ENCODE measurements around the gene FUNDC2. TPM values are rescaled to one million over a fixed set of nuclear protein-coding genes. Genes with fewer than 3 reads are reported as not detected.
"Not testable (repeated sequence)": the region's sequence is repeated elsewhere in the genome, so short reads cannot be mapped to it uniquely, and the experiment has no call there.

Gene FUNDC2
- total RNA-seq, result 100 to 1,000 TPM; 125 to 126 TPM
- long read RNA-seq, donor 1, full-length matches to known transcripts, result 24 of 27 reads
- long read RNA-seq, donor 1, partial matches to known transcripts, result 0 of 27 reads
- long read RNA-seq, donor 1, other reads (novel, unspliced or antisense), result 3 of 27 reads
- long read RNA-seq, donor 2, full-length matches to known transcripts, result 213 of 218 reads
- long read RNA-seq, donor 2, partial matches to known transcripts, result 4 of 218 reads
- long read RNA-seq, donor 2, other reads (novel, unspliced or antisense), result 1 of 218 reads

- intact Hi-C loops (cut with DNase I), result no loop called here
- peak; percentile 98 for DNase-seq (ENCODE audit: low spot score)
These were observed at the start of gene FUNDC2 for GRCh38 chrX:155026727-155027508. Gene FUNDC2 (plus strand): TSS chrX:155026844. CDS start chrX:155026939, 95 bp downstream.

- DNase-seq (ENCODE audit: low spot score), result no peak
- intact Hi-C loops (cut with DNase I), result loop anchor here in 1 of 2 donors (10.0 kb wide), 1 partner anchor 85 kb away; no protein-coding TSS in a partner anchor
These were observed 47.0 kb upstream of the FUNDC2 start for GRCh38 chrX:154979629-154980028.

GRCh38 chrX:154980330-154981115 lies 46.1 kb upstream of the FUNDC2 start:
- DNase-seq (ENCODE audit: low spot score), result peak; percentile 83
- intact Hi-C loops (cut with DNase I), result loop anchor here in 1 of 2 donors (10.0 kb wide), 1 partner anchor 84 kb away; no protein-coding TSS in a partner anchor

- intact Hi-C loops (cut with DNase I), result loop anchor here in 1 of 2 donors (10.0 kb wide), 1 partner anchor 84 kb away; no protein-coding TSS in a partner anchor
- no peak for DNase-seq (ENCODE audit: low spot score)
These were observed 45.6 kb upstream of the FUNDC2 start for GRCh38 chrX:154981116-154981411.

- intact Hi-C loops (cut with DNase I), result loop anchor here in 1 of 2 donors (10.0 kb wide), 1 partner anchor 78 kb away; no protein-coding TSS in a partner anchor
- DNase-seq (ENCODE audit: low spot score), result no peak
These were observed 39.6 kb upstream of the FUNDC2 start for GRCh38 chrX:154986826-154987575.

GRCh38 chrX:154987940-154988339 lies 38.7 kb upstream of the FUNDC2 start:
- no peak for DNase-seq (ENCODE audit: low spot score)
- intact Hi-C loops (cut with DNase I), result loop anchor here in 1 of 2 donors (10.0 kb wide), 1 partner anchor 77 kb away; no protein-coding TSS in a partner anchor

GRCh38 chrX:154988719-154989118 lies 37.9 kb upstream of the FUNDC2 start:
- no peak for DNase-seq (ENCODE audit: low spot score)
- intact Hi-C loops (cut with DNase I), result loop anchor here in 1 of 2 donors (10.0 kb wide), 1 partner anchor 76 kb away; no protein-coding TSS in a partner anchor

- DNase-seq (ENCODE audit: low spot score), result no peak
- intact Hi-C loops (cut with DNase I), result no loop called here
These were observed 36.1 kb upstream of the FUNDC2 start for GRCh38 chrX:154990496-154990895.

- intact Hi-C loops (cut with DNase I), result no loop called here
- no peak for DNase-seq (ENCODE audit: low spot score)
These were observed 35.6 kb upstream of the FUNDC2 start for GRCh38 chrX:154991039-154991438.

GRCh38 chrX:154991476-154991875 lies 35.2 kb upstream of the FUNDC2 start:
- intact Hi-C loops (cut with DNase I), result no loop called here
- no peak for DNase-seq (ENCODE audit: low spot score)

GRCh38 chrX:154998204-154998880 lies 28.3 kb upstream of the FUNDC2 start:
- no peak for DNase-seq (ENCODE audit: low spot score)
- intact Hi-C loops (cut with DNase I), result no loop called here

- intact Hi-C loops (cut with DNase I), result no loop called here
- DNase-seq (ENCODE audit: low spot score), result no peak
These were observed 25.8 kb upstream of the FUNDC2 start for GRCh38 chrX:155000841-155001240.

GRCh38 chrX:155001873-155002272 lies 24.8 kb upstream of the FUNDC2 start:
- intact Hi-C loops (cut with DNase I), result no loop called here
- DNase-seq (ENCODE audit: low spot score), result no peak

GRCh38 chrX:155005190-155005589 lies 21.5 kb upstream of the FUNDC2 start:
- intact Hi-C loops (cut with DNase I), result no loop called here
- DNase-seq (ENCODE audit: low spot score), result no peak

GRCh38 chrX:155006379-155006778 lies 20.3 kb upstream of the FUNDC2 start:
- intact Hi-C loops (cut with DNase I); DNase-seq (ENCODE audit: low spot score): not testable (repeated sequence)

- DNase-seq (ENCODE audit: low spot score); intact Hi-C loops (cut with DNase I): not testable (repeated sequence)
These were observed 19.6 kb upstream of the FUNDC2 start for GRCh38 chrX:155006913-155007671.

GRCh38 chrX:155008578-155008977 lies 18.1 kb upstream of the FUNDC2 start:
- intact Hi-C loops (cut with DNase I); DNase-seq (ENCODE audit: low spot score): not testable (repeated sequence)

Data from posterior vena cava (tissue), 2 donors.